ENCODE data around the gene NEO1.

NEO1 gene, protein sequence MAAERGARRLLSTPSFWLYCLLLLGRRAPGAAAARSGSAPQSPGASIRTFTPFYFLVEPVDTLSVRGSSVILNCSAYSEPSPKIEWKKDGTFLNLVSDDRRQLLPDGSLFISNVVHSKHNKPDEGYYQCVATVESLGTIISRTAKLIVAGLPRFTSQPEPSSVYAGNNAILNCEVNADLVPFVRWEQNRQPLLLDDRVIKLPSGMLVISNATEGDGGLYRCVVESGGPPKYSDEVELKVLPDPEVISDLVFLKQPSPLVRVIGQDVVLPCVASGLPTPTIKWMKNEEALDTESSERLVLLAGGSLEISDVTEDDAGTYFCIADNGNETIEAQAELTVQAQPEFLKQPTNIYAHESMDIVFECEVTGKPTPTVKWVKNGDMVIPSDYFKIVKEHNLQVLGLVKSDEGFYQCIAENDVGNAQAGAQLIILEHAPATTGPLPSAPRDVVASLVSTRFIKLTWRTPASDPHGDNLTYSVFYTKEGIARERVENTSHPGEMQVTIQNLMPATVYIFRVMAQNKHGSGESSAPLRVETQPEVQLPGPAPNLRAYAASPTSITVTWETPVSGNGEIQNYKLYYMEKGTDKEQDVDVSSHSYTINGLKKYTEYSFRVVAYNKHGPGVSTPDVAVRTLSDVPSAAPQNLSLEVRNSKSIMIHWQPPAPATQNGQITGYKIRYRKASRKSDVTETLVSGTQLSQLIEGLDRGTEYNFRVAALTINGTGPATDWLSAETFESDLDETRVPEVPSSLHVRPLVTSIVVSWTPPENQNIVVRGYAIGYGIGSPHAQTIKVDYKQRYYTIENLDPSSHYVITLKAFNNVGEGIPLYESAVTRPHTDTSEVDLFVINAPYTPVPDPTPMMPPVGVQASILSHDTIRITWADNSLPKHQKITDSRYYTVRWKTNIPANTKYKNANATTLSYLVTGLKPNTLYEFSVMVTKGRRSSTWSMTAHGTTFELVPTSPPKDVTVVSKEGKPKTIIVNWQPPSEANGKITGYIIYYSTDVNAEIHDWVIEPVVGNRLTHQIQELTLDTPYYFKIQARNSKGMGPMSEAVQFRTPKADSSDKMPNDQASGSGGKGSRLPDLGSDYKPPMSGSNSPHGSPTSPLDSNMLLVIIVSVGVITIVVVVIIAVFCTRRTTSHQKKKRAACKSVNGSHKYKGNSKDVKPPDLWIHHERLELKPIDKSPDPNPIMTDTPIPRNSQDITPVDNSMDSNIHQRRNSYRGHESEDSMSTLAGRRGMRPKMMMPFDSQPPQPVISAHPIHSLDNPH (N-terminal part only)

DNA sequence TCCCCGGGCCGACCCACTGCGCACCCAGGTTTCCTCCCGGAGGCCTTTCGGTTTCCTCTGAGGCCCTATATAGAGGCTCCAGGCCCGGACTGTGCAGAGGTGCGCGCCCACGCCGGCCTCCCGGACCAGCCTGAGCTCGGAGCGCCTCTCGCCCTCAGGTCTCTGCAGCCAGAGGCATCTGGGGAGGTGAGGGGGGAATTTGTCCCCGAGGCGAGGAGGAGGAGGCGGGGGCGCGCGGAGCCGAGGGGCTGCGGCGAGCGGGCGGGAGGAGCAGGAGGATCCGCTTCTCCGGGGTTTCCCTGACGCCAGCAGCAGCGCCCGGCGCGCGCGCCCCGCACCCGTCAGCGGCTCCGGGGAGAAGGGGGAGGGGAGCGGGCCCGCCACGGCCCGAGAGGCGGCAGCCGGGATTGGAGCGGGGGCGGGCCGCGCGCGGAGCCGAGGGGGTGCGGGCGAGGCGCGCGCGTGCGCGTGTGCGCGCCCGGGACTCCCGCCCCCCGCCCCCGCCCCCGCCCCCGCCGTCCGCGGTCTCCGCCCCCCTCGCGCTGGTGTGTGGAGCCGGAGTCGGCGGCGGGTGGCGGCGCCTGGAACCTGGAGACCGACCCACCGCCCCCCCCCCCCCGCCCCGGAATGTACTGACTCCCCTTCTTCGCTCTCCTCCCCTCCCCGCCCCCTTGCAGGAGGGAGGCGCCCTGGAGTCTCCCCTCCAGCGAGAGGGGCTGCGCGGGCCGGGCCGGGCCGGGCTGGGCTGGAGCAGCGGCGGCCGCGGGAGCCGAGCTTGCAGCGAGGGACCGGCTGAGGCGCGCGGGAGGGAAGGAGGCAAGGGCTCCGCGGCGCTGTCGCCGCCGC is at the start of gene NEO1:
NEO1 (plus strand) TSS at position 657 of the 846 bp plus-strand sequence. CDS start 213 bp downstream, outside the sequence.
- H3K27ac ChIP-seq (ENCODE audit: low read depth, low read length), result no peak within 1 kb of the TSS
- H3K9me2 ChIP-seq (replicated peaks; ENCODE audit: control insufficient read depth, low read length), result no peaks in the 10 kb centered on the region
- TF ChIP-seq, protein P1, sequence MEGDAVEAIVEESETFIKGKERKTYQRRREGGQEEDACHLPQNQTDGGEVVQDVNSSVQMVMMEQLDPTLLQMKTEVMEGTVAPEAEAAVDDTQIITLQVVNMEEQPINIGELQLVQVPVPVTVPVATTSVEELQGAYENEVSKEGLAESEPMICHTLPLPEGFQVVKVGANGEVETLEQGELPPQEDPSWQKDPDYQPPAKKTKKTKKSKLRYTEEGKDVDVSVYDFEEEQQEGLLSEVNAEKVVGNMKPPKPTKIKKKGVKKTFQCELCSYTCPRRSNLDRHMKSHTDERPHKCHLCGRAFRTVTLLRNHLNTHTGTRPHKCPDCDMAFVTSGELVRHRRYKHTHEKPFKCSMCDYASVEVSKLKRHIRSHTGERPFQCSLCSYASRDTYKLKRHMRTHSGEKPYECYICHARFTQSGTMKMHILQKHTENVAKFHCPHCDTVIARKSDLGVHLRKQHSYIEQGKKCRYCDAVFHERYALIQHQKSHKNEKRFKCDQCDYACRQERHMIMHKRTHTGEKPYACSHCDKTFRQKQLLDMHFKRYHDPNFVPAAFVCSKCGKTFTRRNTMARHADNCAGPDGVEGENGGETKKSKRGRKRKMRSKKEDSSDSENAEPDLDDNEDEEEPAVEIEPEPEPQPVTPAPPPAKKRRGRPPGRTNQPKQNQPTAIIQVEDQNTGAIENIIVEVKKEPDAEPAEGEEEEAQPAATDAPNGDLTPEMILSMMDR (IDR thresholded peaks at IDR 0.05; ENCODE audit: low read depth, low read length, poor library complexity, severe bottlenecking), result no peak
- 0 out of 2 replicates have a peak, but pooled peaks have one; percentile 28 for TF ChIP-seq EZH2phosphoT487 (IDR thresholded peaks at IDR 0.05; ENCODE audit: borderline replicate concordance, low read length)
- no peaks in the 10 kb centered on the region for H4K20me1 ChIP-seq (ENCODE audit: control insufficient read depth, insufficient read depth, low read depth, low read length)
- no peaks in the 10 kb centered on the region for H3K9me3 ChIP-seq (ENCODE audit: control insufficient read depth, insufficient read depth, low read length)
- H3K4me1 ChIP-seq (ENCODE audit: control insufficient read depth, low read length), result peaks cover 7% of the 10 kb centered on the region
- peaks cover 4% of the 10 kb centered on the region; the same call in 1 of the 2 replicates for H3F3A ChIP-seq (ENCODE audit: control insufficient read depth, insufficient read depth)
- peak within 1 kb of the TSS; percentile 76 for H3K4me2 ChIP-seq (ENCODE audit: low read length)
- peak within 1 kb of the TSS; percentile 73 for H3K4me3 ChIP-seq (ENCODE audit: low read length)
- H3K79me2 ChIP-seq (ENCODE audit: control insufficient read depth, low read length), result no peaks in the 10 kb centered on the region
- H3K27me3 ChIP-seq (ENCODE audit: control insufficient read depth, low read length), result peaks cover 64% of the 10 kb centered on the region
- no peaks in the 10 kb centered on the region for H3K36me3 ChIP-seq (ENCODE audit: control insufficient read depth, low read length)

DNA sequence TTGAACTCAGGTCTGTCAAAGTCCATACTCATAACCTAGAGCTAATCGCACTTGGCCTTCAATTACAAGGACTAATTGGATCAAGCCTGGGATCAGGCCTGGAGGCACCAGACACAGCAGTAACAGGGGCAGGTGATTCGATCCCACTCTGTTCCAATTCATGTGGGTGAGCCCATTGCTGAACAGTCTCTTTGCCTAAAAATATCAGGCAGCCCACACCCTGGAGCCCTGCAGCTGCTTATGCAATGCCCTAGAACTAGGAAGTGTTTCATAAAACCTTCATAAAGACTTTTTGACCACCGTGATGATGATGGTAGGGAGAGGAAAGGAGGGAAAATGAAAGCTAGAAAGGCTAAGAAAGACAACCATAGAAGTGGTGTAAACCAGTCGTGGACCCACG is 47.8 kb upstream of the NEO1 start:
- TF ChIP-seq EZH2phosphoT487 (IDR thresholded peaks at IDR 0.05; ENCODE audit: borderline replicate concordance, low read length), result no peak
- TF ChIP-seq, protein P1 (IDR thresholded peaks at IDR 0.05; ENCODE audit: low read depth, low read length, poor library complexity, severe bottlenecking), result no peak
- no peaks in the 10 kb centered on the region for H3K36me3 ChIP-seq (ENCODE audit: control insufficient read depth, low read length)
- H3F3A ChIP-seq (ENCODE audit: control insufficient read depth, insufficient read depth), result no peaks in the 10 kb centered on the region
- no peak overlapping the region for H3K4me2 ChIP-seq (ENCODE audit: low read length)
- H4K20me1 ChIP-seq (ENCODE audit: control insufficient read depth, insufficient read depth, low read depth, low read length), result no peaks in the 10 kb centered on the region
- no peaks in the 10 kb centered on the region for H3K9me3 ChIP-seq (ENCODE audit: control insufficient read depth, insufficient read depth, low read length)
- no peaks in the 10 kb centered on the region for H3K79me2 ChIP-seq (ENCODE audit: control insufficient read depth, low read length)
- H3K27ac ChIP-seq (ENCODE audit: low read depth, low read length), result no peak overlapping the region
- H3K4me3 ChIP-seq (ENCODE audit: low read length), result no peak overlapping the region
- no peaks in the 10 kb centered on the region for H3K4me1 ChIP-seq (ENCODE audit: control insufficient read depth, low read length)
- H3K9me2 ChIP-seq (replicated peaks; ENCODE audit: control insufficient read depth, low read length), result no peaks in the 10 kb centered on the region
- H3K27me3 ChIP-seq (ENCODE audit: control insufficient read depth, low read length), result peaks cover 5% of the 10 kb centered on the region; the same call in 1 of the 2 replicates

DNA sequence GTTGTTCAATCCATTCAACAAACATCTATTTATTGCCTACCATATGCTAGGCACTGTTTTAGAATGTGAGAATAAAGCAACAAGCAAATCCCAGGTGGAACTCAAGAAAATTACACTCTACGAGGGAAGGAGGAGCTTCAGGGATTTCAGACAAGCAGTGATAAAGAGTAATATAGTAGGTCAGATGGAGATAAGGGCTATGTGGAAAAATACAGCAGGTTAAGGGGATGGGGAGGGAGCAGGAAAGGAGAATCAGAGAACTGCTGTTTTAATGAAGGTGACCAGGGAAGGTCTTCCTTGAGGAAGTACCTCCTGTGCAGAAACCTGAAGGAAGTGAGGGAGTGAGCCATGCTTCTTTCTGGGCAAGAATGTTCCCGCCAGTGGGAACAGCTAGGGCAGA is 47.2 kb upstream of the NEO1 start:
- Histone ChIP-seq H3K79me2 (ENCODE audit: control insufficient read depth, low read length) (no peaks in the 10 kb centered on the region), H3K27ac (ENCODE audit: low read depth, low read length) (no peak overlapping the region), H3K9me2 (replicated peaks; ENCODE audit: control insufficient read depth, low read length) (no peaks in the 10 kb centered on the region), H3K36me3 (ENCODE audit: control insufficient read depth, low read length) (no peaks in the 10 kb centered on the region), H3K4me3 (ENCODE audit: low read length) (no peak overlapping the region), H3K4me1 (ENCODE audit: control insufficient read depth, low read length) (no peaks in the 10 kb centered on the region), H3F3A (ENCODE audit: control insufficient read depth, insufficient read depth) (no peaks in the 10 kb centered on the region), H3K9me3 (ENCODE audit: control insufficient read depth, insufficient read depth, low read length) (no peaks in the 10 kb centered on the region), H4K20me1 (ENCODE audit: control insufficient read depth, insufficient read depth, low read depth, low read length) (no peaks in the 10 kb centered on the region), H3K4me2 (ENCODE audit: low read length) (no peak overlapping the region), H3K27me3 (ENCODE audit: control insufficient read depth, low read length) (peaks cover 5% of the 10 kb centered on the region; the same call in 1 of the 2 replicates)
- TF ChIP-seq, protein P1 (IDR thresholded peaks at IDR 0.05; ENCODE audit: low read depth, low read length, poor library complexity, severe bottlenecking), result no peak
- no peak for TF ChIP-seq EZH2phosphoT487 (IDR thresholded peaks at IDR 0.05; ENCODE audit: borderline replicate concordance, low read length)
